ENCODE results near the gene CDKAL1.

The CDKAL1 gene

GRCh38 chr6:21134356-21134755, 600.1 kb downstream of the CDKAL1 start:
- DNase-seq (ENCODE audit: low read depth): no peak
- no peak overlapping the region for H3K4me3 ChIP-seq (ENCODE audit: low read depth, low read length)
- TF ChIP-seq CTCF (conservative IDR thresholded peaks at IDR 0.05; ENCODE audit: low read depth, low read length): no peak

- no peak overlapping the region for H3K4me3 ChIP-seq (ENCODE audit: low read depth, low read length)
- no peak for DNase-seq (ENCODE audit: low read depth)
- no peak for TF ChIP-seq CTCF (conservative IDR thresholded peaks at IDR 0.05; ENCODE audit: low read depth, low read length)
These were observed 601.3 kb downstream of the CDKAL1 start for GRCh38 chr6:21135484-21136013.

- TF ChIP-seq CTCF (conservative IDR thresholded peaks at IDR 0.05; ENCODE audit: low read depth, low read length): no peak
- H3K4me3 ChIP-seq (ENCODE audit: low read depth, low read length): no peak overlapping the region
- no peak for DNase-seq (ENCODE audit: low read depth)
These were observed 603.6 kb downstream of the CDKAL1 start for GRCh38 chr6:21137700-21138335.

GRCh38 chr6:21138336-21139069, 604.2 kb downstream of the CDKAL1 start:
- no peak overlapping the region for H3K4me3 ChIP-seq (ENCODE audit: low read depth, low read length)
- no peak for DNase-seq (ENCODE audit: low read depth)
- no peak for TF ChIP-seq CTCF (conservative IDR thresholded peaks at IDR 0.05; ENCODE audit: low read depth, low read length)

GRCh38 chr6:21140966-21141365, 606.7 kb downstream of the CDKAL1 start:
- TF ChIP-seq CTCF (conservative IDR thresholded peaks at IDR 0.05; ENCODE audit: low read depth, low read length): no peak
- H3K4me3 ChIP-seq (ENCODE audit: low read depth, low read length): no peak overlapping the region
- DNase-seq (ENCODE audit: low read depth): no peak

- TF ChIP-seq CTCF (conservative IDR thresholded peaks at IDR 0.05; ENCODE audit: low read depth, low read length): no peak
- no peak overlapping the region for H3K4me3 ChIP-seq (ENCODE audit: low read depth, low read length)
- no peak for DNase-seq (ENCODE audit: low read depth)
These were observed 607.5 kb downstream of the CDKAL1 start for GRCh38 chr6:21141616-21142303.

All from choroid plexus epithelial cell (primary cell).